Neuronal stem cell (in vitro differentiated cells): ENCODE measurements around the gene LIMK2.

Experiments used
- DNase-seq: peaks from one replicate; pipeline ENCODE4 v3.0.0-alpha.2; 2013; ENCODE audit warnings: low spot score
- H2AFZ ChIP-seq: one replicate; pipeline ENCODE4 v1.6.1; 2013; ENCODE audit warnings: mild to moderate bottlenecking, low read length, inconsistent platforms
- H2AK5ac ChIP-seq: 2 replicates; pipeline ENCODE4 v1.6.1; 2013; ENCODE audit warnings: low read depth, mild to moderate bottlenecking, inconsistent platforms, low read length, moderate library complexity, mixed read lengths
- H2BK120ac ChIP-seq: 2 replicates; pipeline ENCODE4 v1.6.1; 2013; ENCODE audit warnings: low read depth, mild to moderate bottlenecking, inconsistent platforms, low read length, moderate library complexity, mixed read lengths
- H2BK12ac ChIP-seq: one replicate; pipeline ENCODE4 v1.6.1; 2013; ENCODE audit warnings: low read length, inconsistent platforms
- H2BK15ac ChIP-seq: 2 replicates; pipeline ENCODE4 v1.6.1; 2013; ENCODE audit warnings: mild to moderate bottlenecking, low read length, inconsistent platforms, mixed read lengths
- H2BK5ac ChIP-seq: one replicate; pipeline ENCODE4 v1.6.1; 2013; ENCODE audit warnings: inconsistent platforms, mild to moderate bottlenecking, low read length, moderate library complexity
- H3K14ac ChIP-seq: one replicate; pipeline ENCODE4 v1.6.1; 2013; ENCODE audit warnings: low read length, inconsistent platforms
- H3K18ac ChIP-seq: 2 replicates; pipeline ENCODE4 v1.6.1; 2013; ENCODE audit warnings: low read length, inconsistent platforms
- H3K23ac ChIP-seq: 2 replicates; pipeline ENCODE4 v1.6.1; 2013; ENCODE audit warnings: low read depth, mild to moderate bottlenecking, mixed read lengths, low read length, inconsistent platforms; ENCODE audit not compliant: poor library complexity
- H3K27ac ChIP-seq: replicated peaks from 3 replicates; pipeline ENCODE4 v1.5.1; 2013; ENCODE audit warnings: low read length, inconsistent platforms
- H3K27me3 ChIP-seq, 3 experiments: 2 replicates each; pipeline ENCODE4 v1.6.1; 2013; ENCODE audit warnings: low read length in 3 of 3, mild to moderate bottlenecking in 2 of 3, inconsistent platforms in 1 of 3, low read depth in 1 of 3, mixed read lengths in 1 of 3, moderate library complexity in 1 of 3; ENCODE audit not compliant: control insufficient read depth in 3 of 3, insufficient read depth in 3 of 3
- H3K36me3 ChIP-seq, 2 donors: replicated peaks in 1 of 2; 2 replicates each; pipeline ENCODE4 v1.6.1; 2013; ENCODE audit warnings: low read length in 2 of 2; ENCODE audit not compliant: control insufficient read depth in 2 of 2, insufficient read depth in 2 of 2
- H3K4ac ChIP-seq: 2 replicates; pipeline ENCODE4 v1.6.1; 2013; ENCODE audit warnings: inconsistent platforms, mild to moderate bottlenecking, low read length, moderate library complexity
- H3K4me1 ChIP-seq, 2 donors: 1 replicate in 1 of 2; 2 replicates in 1 of 2; pipeline ENCODE4 v1.6.1; 2013; ENCODE audit warnings: low read length in 2 of 2, low read depth in 1 of 2; ENCODE audit not compliant: control insufficient read depth in 2 of 2, insufficient read depth in 1 of 2
- H3K4me2 ChIP-seq: one replicate; pipeline ENCODE4 v1.6.1; 2013; ENCODE audit warnings: mild to moderate bottlenecking, low read length, inconsistent platforms; ENCODE audit not compliant: insufficient read depth, poor library complexity, severe bottlenecking
- H3K4me3 ChIP-seq, 2 donors: 2 replicates each; pipeline ENCODE4 v1.5.1; 2013; ENCODE audit warnings: low read length in 2 of 2, mild to moderate bottlenecking in 2 of 2, inconsistent platforms in 1 of 2, moderate library complexity in 1 of 2
- H3K79me1 ChIP-seq: one replicate; pipeline ENCODE4 v1.6.1; 2013; ENCODE audit warnings: low read depth, mild to moderate bottlenecking, inconsistent platforms, low read length, moderate library complexity
- H3K9ac ChIP-seq: one replicate; pipeline ENCODE4 v1.6.1; 2013; ENCODE audit warnings: mild to moderate bottlenecking, low read depth, low read length, inconsistent platforms; ENCODE audit not compliant: poor library complexity
- H3K9me3 ChIP-seq, 2 donors: replicated peaks in 1 of 2; 2 replicates each; pipeline versions ENCODE3 to v1.6.1; 2013; ENCODE audit warnings: low read length in 2 of 2, mild to moderate bottlenecking in 2 of 2, inconsistent platforms in 1 of 2, low read depth in 1 of 2, mixed read lengths in 1 of 2, moderate library complexity in 1 of 2; ENCODE audit not compliant: control insufficient read depth in 2 of 2, insufficient read depth in 1 of 2
- H4K8ac ChIP-seq: one replicate; pipeline ENCODE4 v1.6.1; 2013; ENCODE audit warnings: low read depth, mild to moderate bottlenecking, inconsistent platforms, low read length, moderate library complexity
- H4K91ac ChIP-seq: one replicate; pipeline ENCODE4 v1.6.1; 2013; ENCODE audit warnings: low read length, low read depth, mild to moderate bottlenecking, inconsistent platforms; ENCODE audit not compliant: poor library complexity
- WGBS, 2 donors: extraction: QIAGEN DNeasy Blood & Tissue Kit; methylation state at CpG; one replicate each; pipeline ENCODE4 v1.1.7; 2013; ENCODE audit warnings: missing lambda C conversion rate in 2 of 2, mixed read lengths in 1 of 2; ENCODE audit not compliant: insufficient read length in 2 of 2, insufficient replicate concordance in 1 of 2; ENCODE audit errors: extremely low coverage in 2 of 2; 5-methylcytosine and 5-hydroxymethylcytosine counted together

LIMK2 gene

GRCh38 chr22:31227186-31227585, 15.1 kb downstream of the LIMK2 start:
- H2AK5ac ChIP-seq = no peak overlapping the region
- H2BK15ac ChIP-seq = no peak overlapping the region
- no peak overlapping the region for H3K4me3 ChIP-seq
- H3K23ac ChIP-seq = no peak overlapping the region
- H2BK120ac ChIP-seq = no peak overlapping the region
- peaks cover 3 to 46% of the 10 kb centered on the region in 2 donors for H3K36me3 ChIP-seq
- no CpG with 5 or more reads among the region's 1 CpG for WGBS, 2 donors
- no peaks in the 10 kb centered on the region for H3K9me3 ChIP-seq
- no peak overlapping the region for H2BK12ac ChIP-seq
- no peak overlapping the region for H2BK5ac ChIP-seq
- no peak for DNase-seq
- H3K27ac ChIP-seq = no peak overlapping the region
- no peaks in the 10 kb centered on the region for H3K27me3 ChIP-seq
- no peak overlapping the region for H3K14ac ChIP-seq
- no peak overlapping the region for H4K91ac ChIP-seq
- no peak overlapping the region for H3K4me2 ChIP-seq
- H3K9ac ChIP-seq = no peak overlapping the region
- H3K4ac ChIP-seq = no peak overlapping the region
- H3K4me1 ChIP-seq = peaks cover 11 to 21% of the 10 kb centered on the region in 2 donors
- H3K18ac ChIP-seq = no peak overlapping the region
- no peak overlapping the region for H4K8ac ChIP-seq
- H3K79me1 ChIP-seq = no peaks in the 10 kb centered on the region
- H2AFZ ChIP-seq = no peak overlapping the region

DNA sequence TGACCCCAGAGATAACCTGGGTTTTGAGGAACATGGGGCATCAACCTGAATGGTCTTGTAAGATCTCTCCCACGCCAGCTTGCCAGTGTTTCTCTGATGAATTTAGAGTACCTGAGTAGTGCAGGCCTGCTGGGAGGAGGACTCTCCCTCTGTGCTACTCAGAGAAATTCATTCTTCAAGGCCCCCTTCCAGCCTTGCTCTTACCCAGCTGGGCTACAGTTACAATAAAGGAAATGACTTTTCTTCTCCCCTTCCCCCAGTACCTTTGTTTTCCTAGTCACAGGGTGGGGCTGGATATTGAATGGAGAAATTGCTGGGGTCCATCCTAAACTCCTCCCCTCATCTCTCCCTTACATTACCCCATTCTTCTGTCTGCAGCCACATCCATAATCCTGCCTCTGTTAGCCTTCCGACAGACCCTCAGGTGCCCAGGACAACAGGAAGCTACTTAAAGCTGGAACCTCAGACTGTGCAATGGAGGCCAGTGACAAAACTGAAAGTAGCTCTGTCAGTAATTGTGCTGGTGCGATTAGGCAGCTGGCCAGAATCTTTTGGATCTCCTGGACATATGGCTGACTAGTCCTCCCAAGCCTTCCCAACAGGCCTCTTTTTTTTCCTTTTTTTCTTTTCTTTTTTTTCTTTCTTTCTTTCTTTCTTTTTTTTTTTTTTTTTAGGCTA, 17.4 kb downstream of the LIMK2 start:
- Histone ChIP-seq H3K79me1 (no peaks in the 10 kb centered on the region), H3K23ac (no peak overlapping the region), H3K9ac (no peak overlapping the region), H2BK15ac (no peak overlapping the region), H3K9me3 (no peaks in the 10 kb centered on the region), H3K14ac (no peak overlapping the region), H3K4me1 (peaks cover 6 to 13% of the 10 kb centered on the region in 2 donors), H4K91ac (no peak overlapping the region), H3K4ac (no peak overlapping the region), H3K36me3 (peaks cover 3 to 58% of the 10 kb centered on the region in 2 donors), H3K18ac (no peak overlapping the region), H2BK5ac (no peak overlapping the region), H3K27ac (peak overlapping the region; percentile 65), H2AK5ac (no peak overlapping the region), H2BK12ac (no peak overlapping the region), H4K8ac (no peak overlapping the region), H3K4me3 (no peak overlapping the region), H2AFZ (no peak overlapping the region), H2BK120ac (no peak overlapping the region), H3K27me3 (no peaks in the 10 kb centered on the region), H3K4me2 (no peak overlapping the region)
- no CpG with 5 or more reads among the region's 3 CpGs for WGBS, 2 donors
- no peak for DNase-seq

- Histone ChIP-seq H2BK15ac (no peak overlapping the region), H3K4me2 (no peak overlapping the region), H3K27me3 (no peaks in the 10 kb centered on the region), H2BK12ac (no peak overlapping the region), H4K91ac (no peak overlapping the region), H3K79me1 (no peaks in the 10 kb centered on the region), H3K4ac (no peak overlapping the region), H3K4me3 (no peak overlapping the region), H3K27ac (peak overlapping the region; percentile 31), H3K18ac (no peak overlapping the region), H4K8ac (no peak overlapping the region), H3K9me3 (no peaks in the 10 kb centered on the region), H3K4me1 (peaks cover 6 to 12% of the 10 kb centered on the region in 2 donors), H3K23ac (no peak overlapping the region), H3K36me3 (peaks cover 3 to 60% of the 10 kb centered on the region in 2 donors), H2BK120ac (no peak overlapping the region), H3K14ac (no peak overlapping the region), H2AK5ac (no peak overlapping the region), H2BK5ac (no peak overlapping the region), H2AFZ (no peak overlapping the region), H3K9ac (no peak overlapping the region)
- WGBS, 2 donors = no CpG with 5 or more reads among the region's 6 CpGs
- DNase-seq = no peak
Observed at GRCh38 chr22:31230155-31230870, 18.2 kb downstream of the LIMK2 start.

GRCh38 chr22:31230871-31231621, 18.9 kb downstream of the LIMK2 start:
- Histone ChIP-seq H3K4me3 (no peak overlapping the region), H2BK15ac (no peak overlapping the region), H3K14ac (no peak overlapping the region), H2AFZ (no peak overlapping the region), H3K18ac (no peak overlapping the region), H3K4me1 (peaks cover 6 to 12% of the 10 kb centered on the region in 2 donors), H2AK5ac (no peak overlapping the region), H3K27me3 (no peaks in the 10 kb centered on the region), H3K4me2 (no peak overlapping the region), H3K9ac (no peak overlapping the region), H2BK120ac (no peak overlapping the region), H3K79me1 (no peaks in the 10 kb centered on the region), H3K23ac (no peak overlapping the region), H3K27ac (no peak overlapping the region), H3K36me3 (peaks cover 0 to 56% of the 10 kb centered on the region in 2 donors), H2BK5ac (no peak overlapping the region), H4K91ac (no peak overlapping the region), H2BK12ac (no peak overlapping the region), H3K9me3 (no peaks in the 10 kb centered on the region), H3K4ac (no peak overlapping the region), H4K8ac (no peak overlapping the region)
- no peak for DNase-seq
- WGBS, 2 donors = no CpG with 5 or more reads among the region's 3 CpGs
